GM23338 (cell line): ENCODE measurements around the gene C1QL1.

Experiments
- CTCF ChIP-seq, 2 experiments: fragments of 200-600 bp in 1 of 2; sonication (generic) in 1 of 2; conservative IDR thresholded peaks; 2 replicates each; pipeline versions ENCODE4 v1.5.1 to v1.6.1; 2016 to 2017; ENCODE audit warnings: antibody characterized with exemption in 2 of 2, low read depth in 2 of 2, mild to moderate bottlenecking in 2 of 2, moderate library complexity in 1 of 2
- EZH2 ChIP-seq: fragments of 200-600 bp; sonication (generic); IDR thresholded peaks from one replicate; pipeline ENCODE4 v1.8.0; 2017; ENCODE audit warnings: antibody characterized with exemption, mild to moderate bottlenecking, low read depth; ENCODE audit not compliant: unreplicated experiment
- EZH2phosphoT487 ChIP-seq: fragments of 200-600 bp; sonication (generic); IDR thresholded peaks from one replicate; pipeline ENCODE4 v1.8.1; 2018; ENCODE audit warnings: antibody characterized with exemption; ENCODE audit not compliant: unreplicated experiment
- POLR2AphosphoS5 ChIP-seq: IDR thresholded peaks from 2 replicates; pipeline ENCODE4 v1.6.1; 2016; ENCODE audit warnings: antibody characterized with exemption, low read depth

- TF ChIP-seq POLR2AphosphoS5 (no peak), CTCF (conservative IDR thresholded peaks at IDR 0.05; ENCODE audit: low read depth in 2 of 2) (no peak), EZH2 (no peak), EZH2phosphoT487 (no peak)
Observed at GRCh38 chr17:44960691-44961090, 7.4 kb downstream of the C1QL1 start.
